ENCODE results near the gene PLCG2. TPM values are rescaled to one million over a fixed set of nuclear protein-coding genes. Genes with fewer than 3 reads are reported as not detected.

Gene PLCG2
- total and polyA plus RNA-seq, 2 of the 8 experiments (the other 6 are each of a cell fraction or from before 2014, with no cell fraction given), result 6.1 to 6.9 TPM

- peak; percentile 96 for TF ChIP-seq KDM1A (IDR thresholded peaks at IDR 0.05; ENCODE audit: borderline replicate concordance, low read length)
- TF ChIP-seq SIRT6 (IDR thresholded peaks at IDR 0.05; ENCODE audit: low read length), result no peak
- no peak for TF ChIP-seq CBX8 (IDR thresholded peaks at IDR 0.05; ENCODE audit: borderline replicate concordance, low read depth, low read length)
- 0 out of 2 replicates have a peak, but pooled peaks have one; percentile 53 for TF ChIP-seq PHF8 (conservative IDR thresholded peaks at IDR 0.05; ENCODE audit: low read depth, low read length)
- TF ChIP-seq GABPA (IDR thresholded peaks at IDR 0.05; ENCODE audit: borderline replicate concordance, insufficient read depth, low read length), result no peak
- TF ChIP-seq, protein P1, sequence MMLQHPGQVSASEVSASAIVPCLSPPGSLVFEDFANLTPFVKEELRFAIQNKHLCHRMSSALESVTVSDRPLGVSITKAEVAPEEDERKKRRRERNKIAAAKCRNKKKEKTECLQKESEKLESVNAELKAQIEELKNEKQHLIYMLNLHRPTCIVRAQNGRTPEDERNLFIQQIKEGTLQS (IDR thresholded peaks at IDR 0.05; ENCODE audit: insufficient read depth, low read depth, low read length), result no peak
- no peak for TF ChIP-seq YY1 (IDR thresholded peaks at IDR 0.05; ENCODE audit: low read depth, low read length)
- TF ChIP-seq NRF1 (IDR thresholded peaks at IDR 0.05; ENCODE audit: low read depth, low read length), result no peak
- TF ChIP-seq RFX5 (IDR thresholded peaks at IDR 0.05; ENCODE audit: borderline replicate concordance, low read depth, low read length), result no peak
- TF ChIP-seq EP300 (IDR thresholded peaks at IDR 0.05; ENCODE audit: borderline replicate concordance in 1 of 2, low read depth in 2 of 2, low read length in 2 of 2), result no peak
- TF ChIP-seq RAD21 (IDR thresholded peaks at IDR 0.05 in 1 of 2, conservative IDR thresholded peaks at IDR 0.05 in 1 of 2; ENCODE audit: low read depth in 2 of 2, low read length in 2 of 2), result peak; percentile 43 to 52
- no peak for TF ChIP-seq BCL11A (IDR thresholded peaks at IDR 0.05; ENCODE audit: low read depth in 2 of 2, low read length in 2 of 2)
- TF ChIP-seq TBP (IDR thresholded peaks at IDR 0.05; ENCODE audit: low read depth, low read length), result 0 out of 2 replicates have a peak, but pooled peaks have one; percentile 21
- no peak for TF ChIP-seq NANOG (IDR thresholded peaks at IDR 0.05; ENCODE audit: insufficient read depth, low read depth, low read length, poor library complexity, severe bottlenecking)
- no peak; the same call in 1 of the 2 replicates for TF ChIP-seq CREB1 (IDR thresholded peaks at IDR 0.05)
- peak; percentile 77; the same call in 1 of the 2 replicates for TF ChIP-seq RBBP5 (IDR thresholded peaks at IDR 0.05; ENCODE audit: borderline replicate concordance, low read depth, low read length)
- TF ChIP-seq RNF2 (IDR thresholded peaks at IDR 0.05; ENCODE audit: borderline replicate concordance, low read depth, low read length, missing control alignments, poor library complexity, severe bottlenecking), result no peak
- TF ChIP-seq, protein P2, sequence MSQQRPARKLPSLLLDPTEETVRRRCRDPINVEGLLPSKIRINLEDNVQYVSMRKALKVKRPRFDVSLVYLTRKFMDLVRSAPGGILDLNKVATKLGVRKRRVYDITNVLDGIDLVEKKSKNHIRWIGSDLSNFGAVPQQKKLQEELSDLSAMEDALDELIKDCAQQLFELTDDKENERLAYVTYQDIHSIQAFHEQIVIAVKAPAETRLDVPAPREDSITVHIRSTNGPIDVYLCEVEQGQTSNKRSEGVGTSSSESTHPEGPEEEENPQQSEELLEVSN (IDR thresholded peaks at IDR 0.05), result peak; percentile 67
- no peak for TF ChIP-seq TEAD4 (IDR thresholded peaks at IDR 0.05; ENCODE audit: low read depth, low read length)
- no peak for TF ChIP-seq RXRA (IDR thresholded peaks at IDR 0.05; ENCODE audit: insufficient read depth, low read depth, low read length)
- TF ChIP-seq SP2 (IDR thresholded peaks at IDR 0.05; ENCODE audit: low read length), result no peak
- TF ChIP-seq CHD2 (IDR thresholded peaks at IDR 0.05; ENCODE audit: low read length), result no peak
- peak; percentile 30 to 96; a peak in 2 of 4 replicates for TF ChIP-seq HDAC2 (IDR thresholded peaks at IDR 0.05; ENCODE audit: borderline replicate concordance in 1 of 2, low read depth in 2 of 2, low read length in 2 of 2)
Observed at GRCh38 chr16:81729451-81729850, 49.6 kb upstream of the PLCG2 start (continued).
